PC-9 (cell line): ENCODE data around the gene ELOA. TPM values are rescaled to one million over a fixed set of nuclear protein-coding genes. Genes with fewer than 3 reads are reported as not detected.
A peak's percentile ranks its signal among the peaks of the same experiment; 100 is the strongest.

Experiments used
- BruUV-seq: library from RNA; stranded (reverse); fragments of 400-500 nt; replicated peaks from 2 replicates; lab custom pipeline; 2021; lab: Mats Ljungman, UMichigan
- CTCF ChIA-PET: fragments of 300-600 bp; sonication (Branson Sonifier 250); formaldehyde crosslinking; loops from one replicate; lab custom pipeline; 2022; ENCODE audit warnings: antibody characterized with exemption; lab: Charles Lee
- POLR2A ChIA-PET: fragments of 300-600 bp; sonication (Branson Sonifier 250); formaldehyde crosslinking; loops from one replicate; lab custom pipeline; 2022; ENCODE audit warnings: antibody characterized with exemption; ENCODE audit not compliant: unreplicated experiment; lab: Charles Lee
- DNase-seq, 2 experiments: peaks; one replicate each; pipeline versions ENCODE4 v3.0.0 to v3.0.0-alpha.2; 2015 to 2022; ENCODE audit warnings: mixed read lengths in 1 of 2
- H2AFZ ChIP-seq: fragments of 200-600 bp; sonication (generic); 2 replicates; pipeline ENCODE4 v1.8.1; 2017; ENCODE audit warnings: antibody characterized with exemption
- H3F3A ChIP-seq: fragments of 200-600 bp; sonication (generic); 2 replicates; pipeline ENCODE4 v1.8.1; 2017; ENCODE audit warnings: antibody characterized with exemption, mild to moderate bottlenecking, low read depth; ENCODE audit not compliant: insufficient read depth
- H3K27ac ChIP-seq: fragments of 200-600 bp; sonication (generic); 2 replicates; pipeline ENCODE4 v1.6.1; 2016; ENCODE audit warnings: mixed run types
- H3K27me3 ChIP-seq: fragments of 200-600 bp; sonication (generic); 2 replicates; pipeline ENCODE4 v1.6.1; 2016; ENCODE audit warnings: low read depth, mixed run types; ENCODE audit not compliant: insufficient read depth
- H3K36me3 ChIP-seq: fragments of 200-600 bp; sonication (generic); 2 replicates; pipeline ENCODE4 v1.6.1; 2016; ENCODE audit warnings: low read depth, mixed run types
- H3K4me1 ChIP-seq: fragments of 200-600 bp; sonication (generic); replicated peaks from 2 replicates; pipeline ENCODE4 v1.6.1; 2016; ENCODE audit warnings: mixed run types; ENCODE audit not compliant: insufficient read depth
- H3K4me2 ChIP-seq: fragments of 200-600 bp; sonication (generic); 2 replicates; pipeline ENCODE4 v1.6.1; 2017; ENCODE audit warnings: mixed run types
- H3K4me3 ChIP-seq: fragments of 200-600 bp; sonication (generic); 2 replicates; pipeline ENCODE4 v1.6.1; 2016; ENCODE audit warnings: mixed run types
- H3K79me2 ChIP-seq: fragments of 200-600 bp; sonication (generic); 2 replicates; pipeline ENCODE4 v1.6.1; 2017; ENCODE audit warnings: low read depth, mixed run types
- H3K9me2 ChIP-seq: fragments of 200-600 bp; sonication (generic); 2 replicates; pipeline ENCODE4 v1.8.1; 2017; ENCODE audit warnings: mild to moderate bottlenecking; ENCODE audit not compliant: insufficient read depth
- H3K9me3 ChIP-seq: fragments of 200-600 bp; sonication (generic); 2 replicates; pipeline ENCODE4 v1.8.1; 2016; ENCODE audit warnings: low read depth; ENCODE audit not compliant: insufficient read depth
- H4K20me1 ChIP-seq: fragments of 200-600 bp; sonication (generic); 2 replicates; pipeline ENCODE4 v1.8.1; 2017; ENCODE audit not compliant: insufficient read depth
- CTCF ChIP-seq: fragments of 200-600 bp; sonication (generic); conservative IDR thresholded peaks from 2 replicates; pipeline ENCODE4 v1.6.1; 2017; ENCODE audit warnings: mixed run types, antibody characterized with exemption, mild to moderate bottlenecking, moderate library complexity
- EZH2 ChIP-seq: fragments of 200-600 bp; sonication (generic); IDR thresholded peaks from 2 replicates; pipeline ENCODE4 v1.8.0; 2017; ENCODE audit warnings: antibody characterized with exemption, low read depth
- intact Hi-C: fragments of 100-400 bp; cut with micrococcal nuclease; formaldehyde crosslinking; loops from one replicate; pipeline ENCODE4 v1.10.0; 2022; ENCODE audit not compliant: unreplicated experiment
- total RNA-seq: library from RNA; stranded (reverse); gene quantifications from 2 replicates; pipeline ENCODE4 v1.2.3, GENCODE V29; 2021

The ELOA gene
- total RNA-seq, 1 experiment from 2014 or later = 26.2 TPM

GRCh38 chr1:23784846-23785245 lies 41.6 kb downstream of the ELOA start:
- ChIA-PET CTCF (interaction anchor here (0.6 kb wide), 1 partner anchor 260 kb away, joined by 4 read pairs; no protein-coding TSS in a partner anchor), POLR2A (no interaction called here)
- H3F3A ChIP-seq = peaks cover 25% of the 10 kb centered on the region
- H3K79me2 ChIP-seq = peaks cover 26% of the 10 kb centered on the region
- H2AFZ ChIP-seq = no peak overlapping the region
- TF ChIP-seq EZH2 (no peak), CTCF (no peak)
- no peak for DNase-seq
- no peak overlapping the region for H3K27ac ChIP-seq
- H3K4me1 ChIP-seq = peaks cover 16% of the 10 kb centered on the region
- BruUV-seq = no TSS peak
- H3K4me2 ChIP-seq = no peak overlapping the region
- H3K9me2 ChIP-seq = no peaks in the 10 kb centered on the region
- intact Hi-C loops = no loop called here
- no peak overlapping the region for H3K4me3 ChIP-seq
- peaks cover 3% of the 10 kb centered on the region; the same call in 1 of the 2 replicates for H3K36me3 ChIP-seq
- no peaks in the 10 kb centered on the region for H3K27me3 ChIP-seq
- no peaks in the 10 kb centered on the region for H3K9me3 ChIP-seq
- no peaks in the 10 kb centered on the region for H4K20me1 ChIP-seq

GRCh38 chr1:23787701-23788100 lies 44.4 kb downstream of the ELOA start:
- H3K9me3 ChIP-seq = no peaks in the 10 kb centered on the region
- H2AFZ ChIP-seq = no peak overlapping the region
- H3K27me3 ChIP-seq = no peaks in the 10 kb centered on the region
- H3K4me3 ChIP-seq = no peak overlapping the region
- no peaks in the 10 kb centered on the region for H3K9me2 ChIP-seq
- H3F3A ChIP-seq = peaks cover 27% of the 10 kb centered on the region
- no peak overlapping the region for H3K27ac ChIP-seq
- no peak for DNase-seq
- no TSS peak for BruUV-seq
- H3K79me2 ChIP-seq = peaks cover 14% of the 10 kb centered on the region
- H3K4me1 ChIP-seq = peaks cover 15% of the 10 kb centered on the region
- no peaks in the 10 kb centered on the region for H4K20me1 ChIP-seq
- ChIA-PET POLR2A (no interaction called here), CTCF (no interaction called here)
- peaks cover 3% of the 10 kb centered on the region; the same call in 1 of the 2 replicates for H3K36me3 ChIP-seq
- intact Hi-C loops = no loop called here
- no peak overlapping the region for H3K4me2 ChIP-seq
- TF ChIP-seq EZH2 (no peak), CTCF (no peak)

GRCh38 chr1:23788695-23789094 lies 45.4 kb downstream of the ELOA start:
- peaks cover 3% of the 10 kb centered on the region; the same call in 1 of the 2 replicates for H3K36me3 ChIP-seq

More at GRCh38 chr1:23788695-23789094, 45.4 kb downstream of the ELOA start:
- H3F3A ChIP-seq = peaks cover 27% of the 10 kb centered on the region
- peaks cover 21% of the 10 kb centered on the region for H3K79me2 ChIP-seq
- no peak for DNase-seq
- peaks cover 15% of the 10 kb centered on the region for H3K4me1 ChIP-seq
- peak overlapping the region; percentile 80; the same call in 1 of the 2 replicates for H3K27ac ChIP-seq
- ChIA-PET CTCF (no interaction called here), POLR2A (interaction anchor here (0.6 kb wide), 1 partner anchor 156 kb away, joined by 4 read pairs; no protein-coding TSS in a partner anchor)
- no TSS peak for BruUV-seq
- no peak overlapping the region for H3K4me2 ChIP-seq
- intact Hi-C loops = no loop called here
- no peaks in the 10 kb centered on the region for H3K9me2 ChIP-seq
- TF ChIP-seq EZH2 = no peak
- TF ChIP-seq CTCF = no peak
- no peaks in the 10 kb centered on the region for H4K20me1 ChIP-seq
- H2AFZ ChIP-seq = no peak overlapping the region
- H3K4me3 ChIP-seq = no peak overlapping the region
- no peaks in the 10 kb centered on the region for H3K27me3 ChIP-seq
- H3K9me3 ChIP-seq = no peaks in the 10 kb centered on the region
